ENCODE results near the gene ST6GALNAC3. TPM values are rescaled to one million over a fixed set of nuclear protein-coding genes. Genes with fewer than 3 reads are reported as not detected.
"Not testable (repeated sequence)": the region's sequence is repeated elsewhere in the genome, so short reads cannot be mapped to it uniquely, and the experiment has no call there.

The ST6GALNAC3 gene
- total RNA-seq, 1 donor from 2014 or later, result 16.6 TPM

DNA sequence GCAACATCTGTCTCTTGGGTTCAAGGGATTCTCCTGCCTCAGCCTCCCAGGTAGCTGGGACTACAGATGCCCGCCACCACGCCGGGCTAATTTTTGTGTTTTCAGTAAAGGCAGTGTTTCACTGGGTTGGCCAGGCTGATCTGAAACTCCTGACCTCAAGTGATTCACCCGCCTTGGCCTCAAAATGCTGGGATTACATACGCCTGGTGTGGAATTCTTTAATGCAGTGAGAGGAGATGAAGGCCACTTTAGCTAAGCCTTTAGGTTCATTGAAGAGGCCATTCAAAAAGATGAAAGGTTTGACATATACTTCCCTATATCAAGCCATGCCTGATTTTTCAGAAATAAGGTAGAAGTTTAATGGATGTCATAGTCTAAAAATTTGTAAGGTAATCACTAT lies 162.7 kb downstream of the ST6GALNAC3 start:
- no peak for DNase-seq (ENCODE audit: extremely low read depth, low read depth, low spot score)

DNA sequence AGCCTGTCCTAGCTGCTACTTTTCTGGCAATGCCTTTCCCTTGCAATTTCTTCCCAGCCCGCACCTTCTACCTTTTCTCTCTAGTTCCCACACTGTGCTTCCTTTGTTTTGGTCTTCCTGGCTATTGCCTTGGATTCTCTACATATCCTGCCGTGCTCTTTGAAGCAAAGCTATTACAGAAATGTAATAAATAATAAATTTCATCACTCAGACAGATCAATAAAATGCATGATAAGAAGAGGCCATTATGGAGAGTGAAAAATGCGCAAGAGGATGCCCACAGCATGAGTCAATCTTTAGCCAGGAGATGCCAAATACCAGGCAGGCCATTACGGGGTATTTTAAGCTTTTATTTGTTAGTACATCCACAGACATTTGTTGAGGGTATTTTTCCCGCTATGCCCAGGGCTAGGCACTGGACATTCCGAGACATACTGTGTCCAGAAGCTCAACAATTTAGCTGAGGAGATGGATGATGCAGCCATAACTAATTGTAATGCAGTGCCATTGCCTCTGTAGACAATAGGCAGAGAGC lies 163.6 kb downstream of the ST6GALNAC3 start:
- no peak for DNase-seq (ENCODE audit: extremely low read depth, low read depth, low spot score)

DNA sequence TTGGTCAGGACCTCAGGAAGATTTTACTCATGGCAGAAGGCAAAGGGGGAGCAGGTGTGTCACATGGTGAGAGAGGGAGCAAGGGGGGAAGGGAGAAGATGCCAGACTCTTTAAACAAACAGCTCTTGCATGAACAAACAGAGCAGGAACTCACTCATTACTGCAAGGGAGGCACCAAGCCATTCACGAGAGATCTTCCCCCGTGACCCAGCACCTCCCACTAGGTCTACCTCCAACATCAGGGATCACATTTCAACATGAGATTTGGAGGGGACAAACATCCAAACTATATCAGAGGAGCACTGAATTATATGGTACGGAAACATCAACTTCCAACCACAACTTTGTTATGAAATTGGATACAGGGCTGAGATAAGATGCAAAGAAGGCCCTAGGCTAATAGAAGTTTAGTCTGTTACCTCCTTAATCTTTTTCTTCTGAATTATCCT lies 164.9 kb downstream of the ST6GALNAC3 start:
- no peak for DNase-seq (ENCODE audit: extremely low read depth, low read depth, low spot score)

DNA sequence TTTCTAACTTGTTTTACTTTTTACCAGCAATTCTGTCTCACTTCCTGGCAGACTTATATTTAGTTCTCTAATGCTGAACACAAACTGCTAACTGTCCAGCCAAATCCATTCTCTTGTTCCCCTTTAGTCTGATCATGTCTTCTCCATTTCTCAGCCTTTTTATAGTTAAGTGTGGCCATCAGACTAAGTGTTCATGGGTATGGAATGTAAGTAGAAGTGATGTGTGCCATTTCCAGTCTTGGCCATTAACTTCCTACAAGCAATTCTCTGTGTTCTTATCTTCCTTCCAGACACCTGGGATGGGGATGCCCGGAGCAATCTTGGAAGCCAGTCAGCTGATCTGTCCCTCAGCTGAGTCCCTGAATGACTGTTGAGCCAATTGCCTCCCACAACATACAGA lies 165.8 kb downstream of the ST6GALNAC3 start:
- no peak for DNase-seq (ENCODE audit: extremely low read depth, low read depth, low spot score)

DNA sequence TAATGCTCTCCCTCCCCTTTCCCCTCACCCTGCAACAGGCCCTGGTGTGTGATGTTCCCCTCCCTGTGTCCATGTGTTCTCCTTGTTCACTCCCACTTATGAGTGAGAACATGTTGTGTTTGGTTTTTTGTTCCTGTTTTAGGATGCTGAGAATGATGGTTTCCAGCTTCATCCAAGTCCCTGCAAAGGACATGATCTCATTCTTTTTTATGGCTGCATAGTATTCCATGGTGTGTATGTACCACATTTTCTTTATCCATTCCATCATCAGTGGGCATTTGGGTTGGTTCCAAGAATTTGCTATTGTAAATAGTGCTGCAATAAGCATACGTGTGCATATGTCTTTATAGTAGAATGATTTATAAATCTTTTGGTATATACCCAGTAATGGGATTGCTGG lies 168.0 kb downstream of the ST6GALNAC3 start:
- DNase-seq (ENCODE audit: extremely low read depth, low read depth, low spot score), result not testable (repeated sequence)

DNA sequence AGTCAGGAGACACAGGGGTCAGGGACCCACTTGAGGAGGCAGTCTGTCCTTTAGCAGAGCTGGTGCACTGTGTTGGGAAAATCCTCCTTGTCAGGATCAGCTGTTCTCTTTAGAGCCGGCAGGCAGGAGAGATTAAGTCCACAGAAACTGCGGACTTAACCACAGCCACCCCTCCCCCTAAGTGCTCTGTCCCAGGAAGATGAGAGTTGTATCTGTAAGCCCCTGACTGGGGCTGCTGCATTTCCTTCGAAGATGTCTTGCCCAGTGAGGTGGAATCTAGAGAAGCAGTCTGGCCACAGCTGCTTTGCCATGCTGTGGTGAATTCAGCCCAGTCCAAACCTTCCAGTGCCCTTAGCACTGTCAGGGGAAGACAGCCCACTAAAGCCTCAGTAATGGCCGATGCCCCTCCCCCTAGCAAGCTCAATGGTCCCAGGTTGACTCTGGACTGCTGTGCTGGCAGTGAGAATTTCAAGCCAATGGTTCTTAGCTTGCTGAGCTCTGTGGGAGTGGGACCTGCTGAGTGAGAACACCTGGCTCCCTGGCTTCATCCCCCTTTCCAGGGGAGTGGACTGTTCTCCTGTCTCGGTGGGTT lies 172.8 kb downstream of the ST6GALNAC3 start:
- no peak for DNase-seq (ENCODE audit: extremely low read depth, low read depth, low spot score)

DNA sequence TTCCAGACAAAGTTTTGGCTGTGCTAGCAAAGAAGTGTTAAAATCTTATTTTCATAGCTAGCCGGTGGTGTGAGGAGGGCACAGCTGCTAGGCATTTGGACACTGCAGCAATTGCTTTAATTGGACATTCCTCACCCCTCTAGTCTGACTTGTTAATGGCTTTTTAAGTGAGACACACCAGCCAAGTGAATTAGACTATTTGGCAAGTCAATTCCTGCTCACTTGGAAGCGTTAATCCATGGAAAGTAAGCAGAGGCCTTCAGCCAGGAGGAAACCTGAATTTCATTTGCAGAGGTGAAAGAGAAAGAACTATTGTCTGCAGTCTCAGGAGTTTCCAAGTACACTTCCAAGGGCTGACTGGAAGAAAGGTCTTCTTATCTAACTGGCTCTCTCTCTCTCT lies 175.7 kb downstream of the ST6GALNAC3 start:
- no peak for DNase-seq (ENCODE audit: extremely low read depth, low read depth, low spot score)

DNA sequence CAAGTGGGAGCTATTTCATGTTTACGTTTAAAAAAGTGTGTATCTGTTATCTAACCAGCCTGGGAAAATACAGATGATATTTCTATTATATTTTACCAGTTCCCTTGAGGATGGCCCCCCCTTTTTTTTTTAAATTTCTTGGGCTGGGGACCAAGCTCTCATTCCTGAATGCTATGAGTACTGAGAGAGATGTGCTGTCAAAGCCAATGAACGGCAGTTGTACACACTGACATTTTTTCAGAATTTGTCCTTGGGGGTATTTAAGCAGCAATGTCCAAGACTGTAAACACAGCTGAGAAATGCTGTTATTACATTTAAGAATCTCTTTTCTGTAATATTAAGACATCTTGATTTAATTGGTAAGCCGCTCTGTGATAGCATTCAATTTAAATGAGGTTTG lies 177.9 kb downstream of the ST6GALNAC3 start:
- no peak for DNase-seq (ENCODE audit: extremely low read depth, low read depth, low spot score)

DNA sequence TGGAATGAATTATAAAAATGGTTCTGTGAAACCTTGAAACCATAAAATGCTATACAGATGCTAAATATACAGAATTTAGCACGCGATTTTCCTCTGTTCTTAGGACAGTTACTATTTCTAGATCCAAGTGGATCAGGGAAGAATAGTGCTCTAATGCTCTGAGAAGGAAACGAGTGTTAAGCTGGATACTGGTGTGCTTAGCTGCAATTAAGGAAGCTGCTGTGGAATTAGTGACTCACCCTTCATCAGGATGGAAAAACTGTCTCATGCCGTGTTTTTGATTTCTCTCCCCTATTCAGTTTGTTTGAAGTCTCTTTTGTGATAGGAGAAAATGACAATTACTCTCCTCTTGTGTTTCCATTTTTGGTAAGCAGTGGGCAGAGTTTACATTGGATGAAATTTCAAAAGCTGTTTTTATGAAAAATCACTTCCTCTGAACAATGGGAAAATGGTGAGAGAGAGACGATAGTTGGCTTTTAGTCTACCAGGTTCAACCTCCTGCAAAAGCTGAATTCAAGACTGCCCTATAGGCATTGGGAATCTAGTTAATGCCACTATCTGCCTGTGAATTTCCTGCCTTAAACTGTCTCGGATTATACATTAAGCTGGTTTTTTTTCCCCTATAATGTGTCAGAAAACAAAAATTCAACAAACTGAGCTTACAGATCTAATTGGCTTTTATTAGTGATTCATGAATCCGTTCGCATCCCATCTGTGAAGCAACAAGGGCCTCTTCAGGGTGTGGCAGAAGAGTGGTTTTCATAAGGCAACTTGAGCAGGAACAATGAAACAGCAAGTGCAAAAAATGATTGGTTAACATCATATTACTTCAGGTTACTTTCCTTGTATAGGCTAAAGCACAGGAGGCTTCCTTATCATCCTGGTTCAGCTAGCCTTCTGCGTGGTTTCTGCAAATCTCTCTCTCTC lies 179.8 kb downstream of the ST6GALNAC3 start:
- DNase-seq (ENCODE audit: extremely low read depth, low read depth, low spot score), result peak; percentile 96

DNA sequence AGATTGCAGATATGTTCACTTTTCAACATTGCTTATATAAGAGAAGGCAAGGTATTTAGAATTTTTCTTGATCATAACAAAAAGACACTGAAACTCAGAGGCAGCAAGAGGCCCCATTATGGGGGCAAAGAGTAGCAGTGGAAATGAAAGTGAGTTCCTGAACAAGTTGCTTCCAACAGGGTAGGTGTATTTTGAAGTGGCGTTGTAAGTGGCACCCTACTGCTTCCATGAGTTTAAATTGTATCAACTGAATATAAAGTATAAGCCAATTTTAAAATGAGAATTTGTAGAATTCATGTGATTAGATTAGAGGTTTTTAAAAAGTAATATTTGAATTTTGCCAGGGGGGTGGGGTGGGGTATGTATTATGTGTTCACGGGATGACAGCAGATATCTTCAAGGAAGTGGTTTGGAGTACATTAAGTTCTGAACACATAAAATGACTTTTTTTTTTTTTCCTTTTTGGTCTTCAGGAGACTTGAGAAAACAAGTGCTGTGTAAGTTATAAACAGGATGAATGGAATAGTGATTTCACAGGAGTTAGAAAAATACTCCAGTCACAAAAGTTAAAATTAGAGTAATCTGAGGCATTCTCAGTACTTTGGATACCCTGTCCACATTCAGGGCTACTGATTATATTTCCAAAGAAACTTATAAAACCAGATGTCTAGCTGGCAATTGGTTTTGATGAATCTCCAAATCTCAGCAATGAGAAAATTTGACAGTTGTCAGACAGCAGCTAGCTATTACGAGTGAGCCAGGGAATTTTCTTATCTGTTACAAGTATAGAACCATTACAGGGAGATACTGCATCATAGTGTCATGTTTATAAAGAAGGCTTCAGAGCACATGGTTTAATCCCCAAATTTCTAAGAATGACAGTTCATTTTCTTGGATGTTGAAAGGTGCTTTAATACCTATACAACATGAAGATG lies 182.0 kb downstream of the ST6GALNAC3 start:
- DNase-seq (ENCODE audit: extremely low read depth, low read depth, low spot score), result no peak

DNA sequence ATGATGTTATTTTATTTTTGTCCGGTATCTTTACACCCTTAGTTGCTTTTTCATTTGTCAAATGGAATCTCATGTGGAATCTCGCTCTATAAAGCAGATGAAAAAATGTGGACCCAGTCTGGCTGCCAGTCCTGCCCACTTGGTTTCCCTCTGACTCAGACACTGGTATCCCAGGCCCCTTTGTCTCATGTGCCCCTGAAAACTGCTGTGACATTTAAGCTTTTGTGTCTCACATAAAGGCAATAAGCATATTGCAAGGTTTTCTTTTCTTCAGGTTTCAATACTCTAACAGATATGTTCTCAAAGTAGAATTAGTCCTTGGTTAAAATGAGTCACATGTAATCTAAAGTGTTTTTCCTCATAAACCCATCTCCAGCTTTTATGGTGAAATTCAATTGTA lies 183.3 kb downstream of the ST6GALNAC3 start:
- no peak for DNase-seq (ENCODE audit: extremely low read depth, low read depth, low spot score)

DNA sequence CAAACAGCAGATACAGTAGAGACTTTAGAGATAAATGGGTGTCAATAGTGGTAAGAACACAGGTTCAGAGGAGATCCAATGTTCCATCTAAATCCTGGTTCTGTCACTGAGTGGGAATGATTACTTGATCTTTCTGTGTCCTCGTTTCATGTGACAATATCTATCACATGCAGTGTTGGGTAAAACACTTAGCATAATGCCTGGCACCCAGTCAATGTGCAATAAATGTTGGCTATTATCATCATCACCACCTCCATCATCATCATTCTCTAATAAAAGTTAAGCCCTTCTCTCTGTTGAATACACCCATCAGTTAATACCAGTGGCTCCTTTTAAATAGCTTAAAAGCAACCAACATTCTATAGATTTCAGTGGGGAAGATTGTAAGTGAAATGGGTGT lies 184.7 kb downstream of the ST6GALNAC3 start:
- no peak for DNase-seq (ENCODE audit: extremely low read depth, low read depth, low spot score)

DNA sequence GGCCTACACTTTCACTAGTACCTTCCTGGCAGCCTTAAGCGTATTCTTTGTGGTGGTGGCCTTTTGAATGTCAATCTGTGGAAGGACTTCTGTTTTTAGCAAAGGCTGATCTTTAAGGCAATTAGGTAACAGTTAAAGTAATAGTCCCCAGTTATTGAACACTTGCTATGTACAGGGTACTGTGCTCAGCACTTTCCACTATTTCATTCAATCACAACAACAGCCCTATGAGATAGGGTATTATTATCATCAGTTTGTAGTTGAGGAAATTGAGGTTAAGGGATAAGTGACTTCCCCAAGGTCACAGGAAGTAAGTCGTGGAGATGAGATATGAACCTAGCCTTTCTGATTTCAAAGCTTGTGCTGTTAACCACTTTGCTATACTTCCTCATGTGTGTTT lies 185.7 kb downstream of the ST6GALNAC3 start:
- no peak for DNase-seq (ENCODE audit: extremely low read depth, low read depth, low spot score)

DNA sequence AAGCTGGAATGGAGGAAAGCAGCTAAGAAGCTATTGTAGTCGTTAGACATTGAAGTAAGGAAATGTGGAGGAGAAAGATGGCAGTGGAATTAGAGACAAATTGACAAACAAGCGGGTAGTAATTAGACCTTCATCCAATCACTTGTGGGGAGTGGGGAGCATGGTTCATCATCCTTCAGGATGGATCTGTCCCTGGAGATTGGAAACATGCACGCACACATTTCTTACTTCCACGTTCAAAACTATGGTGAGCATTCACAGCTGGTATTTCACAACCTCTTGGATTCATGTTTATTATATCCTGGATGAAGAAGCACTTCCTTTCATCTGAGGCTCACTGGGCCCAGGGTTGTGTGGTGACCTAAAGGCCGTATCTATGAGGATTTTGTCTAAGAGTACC lies 188.1 kb downstream of the ST6GALNAC3 start:
- no peak for DNase-seq (ENCODE audit: extremely low read depth, low read depth, low spot score)

DNA sequence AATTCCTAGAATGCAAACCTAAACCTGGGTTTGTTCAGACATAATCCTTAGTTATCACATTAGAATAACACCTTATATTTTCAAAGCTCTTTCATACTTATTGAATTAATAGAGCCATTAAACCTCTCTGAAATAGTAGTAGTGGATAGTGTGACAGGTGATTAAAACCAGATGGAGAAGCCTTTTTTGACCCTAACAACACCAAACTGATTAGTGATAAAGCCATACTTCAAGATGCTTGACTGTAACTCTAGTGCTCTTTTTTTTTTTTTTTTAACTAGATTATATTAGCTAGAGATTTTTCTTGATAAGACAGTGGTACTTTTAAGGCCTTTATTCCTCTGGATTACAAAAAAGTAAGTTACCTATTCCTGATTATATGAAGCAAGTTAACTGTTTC lies 190.1 kb downstream of the ST6GALNAC3 start:
- DNase-seq (ENCODE audit: extremely low read depth, low read depth, low spot score), result no peak

DNA sequence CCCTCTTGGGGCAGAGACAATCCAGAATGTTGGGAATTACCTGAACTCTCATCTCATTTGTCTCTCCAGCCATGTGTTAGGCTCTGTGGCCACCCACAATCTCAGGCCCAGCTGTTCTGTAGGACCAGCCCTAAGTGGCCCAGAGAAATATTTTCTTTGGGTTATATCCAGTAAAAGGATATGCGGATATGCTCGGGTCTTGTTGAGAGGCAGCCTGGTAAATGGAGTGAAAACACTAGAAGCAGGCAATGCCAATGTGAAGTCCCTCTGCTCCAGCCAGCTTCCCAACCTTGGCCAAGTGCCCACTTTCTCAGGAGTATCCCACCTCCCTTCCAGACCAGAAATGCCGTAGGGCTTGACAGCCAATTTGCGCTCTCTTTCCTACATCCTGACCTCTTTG lies 192.2 kb downstream of the ST6GALNAC3 start:
- no peak for DNase-seq (ENCODE audit: extremely low read depth, low read depth, low spot score)

DNA sequence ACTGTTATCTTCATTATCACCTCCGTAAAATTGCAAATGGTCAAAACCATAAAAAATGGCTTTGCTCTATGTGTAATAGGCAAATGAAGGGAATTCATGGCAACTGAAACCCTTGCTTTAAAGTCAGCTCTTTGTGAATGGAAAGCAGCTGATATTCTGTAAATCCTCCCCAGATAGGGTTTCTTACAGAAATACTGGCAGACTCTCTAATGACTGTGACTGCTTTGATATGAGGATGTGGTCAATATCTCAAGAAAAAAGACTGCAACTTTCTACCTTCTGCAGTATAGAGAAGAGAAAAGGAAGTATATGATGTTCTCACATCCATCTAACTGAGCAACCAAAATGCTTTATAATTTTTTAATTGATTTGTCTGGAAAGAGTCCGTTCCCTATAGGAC lies 193.1 kb downstream of the ST6GALNAC3 start:
- no peak for DNase-seq (ENCODE audit: extremely low read depth, low read depth, low spot score)

DNA sequence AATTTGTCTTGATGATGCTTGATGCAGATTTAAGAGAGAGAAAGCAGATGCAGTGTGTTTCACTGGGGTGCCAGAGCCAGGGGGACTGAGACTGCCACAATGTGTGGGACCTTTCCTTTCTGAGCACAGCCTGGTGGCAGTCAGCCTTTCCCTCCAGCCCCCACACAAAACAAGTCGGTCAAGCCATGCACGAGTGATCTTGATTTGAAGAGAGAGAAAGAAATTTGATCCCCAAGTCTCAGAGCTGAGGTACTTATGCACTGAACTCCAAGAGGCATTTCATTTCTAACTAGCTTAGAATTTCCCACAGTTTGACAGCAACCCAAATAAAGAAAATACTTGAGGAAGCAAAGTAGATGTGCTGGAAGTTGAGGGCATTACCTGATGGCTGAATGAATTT lies 193.8 kb downstream of the ST6GALNAC3 start:
- DNase-seq (ENCODE audit: extremely low read depth, low read depth, low spot score), result no peak

DNA sequence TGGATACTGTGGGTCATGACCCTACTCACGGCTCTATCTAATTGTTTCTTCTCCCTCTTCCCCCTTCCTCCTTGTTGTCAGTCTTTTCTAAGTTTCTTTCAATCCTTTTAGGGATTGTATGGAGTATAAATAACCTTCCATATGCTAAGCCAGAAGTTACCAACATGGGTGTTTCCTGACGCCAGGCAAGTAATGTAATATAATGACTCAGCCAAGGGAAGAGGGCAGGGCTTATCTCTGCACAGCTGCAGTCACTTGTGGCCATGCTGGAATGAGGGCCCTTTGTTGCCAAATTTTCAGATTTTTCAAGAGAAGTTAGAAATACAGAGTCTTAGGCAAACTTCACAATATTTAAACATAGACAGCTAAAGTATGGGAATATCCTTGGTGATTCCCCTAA lies 194.6 kb downstream of the ST6GALNAC3 start:
- DNase-seq (ENCODE audit: extremely low read depth, low read depth, low spot score), result peak; percentile 37

DNA sequence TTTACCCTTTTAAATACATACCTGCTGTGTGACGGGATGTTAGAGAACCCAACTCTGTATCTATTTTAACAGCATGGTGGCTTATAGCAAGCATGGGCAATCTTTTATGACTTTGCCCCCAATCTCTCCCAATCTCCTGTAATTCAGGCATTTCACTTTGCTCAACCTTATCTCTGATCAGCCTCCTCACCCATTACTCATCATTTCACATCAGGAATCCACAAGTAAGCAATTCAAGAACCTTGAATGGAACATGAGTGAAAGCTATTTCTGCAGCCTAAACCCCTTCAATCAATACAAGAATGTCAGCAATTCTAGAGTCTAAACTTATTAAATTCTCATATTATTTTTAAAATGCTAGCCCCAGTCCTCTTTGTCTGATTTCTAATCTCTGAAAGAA lies 199.8 kb downstream of the ST6GALNAC3 start:
- no peak for DNase-seq (ENCODE audit: extremely low read depth, low read depth, low spot score)

DNA sequence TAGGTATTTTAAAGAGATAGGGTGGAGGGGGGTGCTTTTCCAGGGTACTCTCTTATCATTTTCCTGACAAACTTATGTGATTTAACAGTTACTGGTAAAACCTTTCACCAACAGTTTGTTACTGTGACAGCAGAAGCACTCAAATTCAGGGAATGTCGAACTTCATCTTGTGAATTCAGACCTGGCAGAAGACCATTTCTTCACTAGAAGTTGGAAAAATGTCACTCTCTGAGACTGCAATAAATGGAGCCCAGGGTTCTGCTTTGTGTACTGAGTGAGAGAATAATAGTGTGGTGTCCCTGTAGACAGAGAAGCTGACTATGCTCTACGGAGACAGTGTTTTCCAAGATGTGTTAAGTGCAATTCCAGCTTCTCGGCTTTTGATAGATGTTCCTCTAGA lies 200.2 kb downstream of the ST6GALNAC3 start:
- DNase-seq (ENCODE audit: extremely low read depth, low read depth, low spot score), result no peak
